DMS53 treated with DMSO at 0.1 percent for 48 hours (cell line): ENCODE data around the gene SELENOP.
A peak's percentile ranks its signal among the peaks of the same experiment; 100 is the strongest.
"Not testable (repeated sequence)": the region's sequence is repeated elsewhere in the genome, so short reads cannot be mapped to it uniquely, and the experiment has no call there.

ENCODE experiments used
- DNase-seq: peaks from one replicate; lab custom pipeline; 2025; ENCODE audit not compliant: unreplicated experiment; lab: John Stamatoyannopoulos, UW

The SELENOP gene, protein sequence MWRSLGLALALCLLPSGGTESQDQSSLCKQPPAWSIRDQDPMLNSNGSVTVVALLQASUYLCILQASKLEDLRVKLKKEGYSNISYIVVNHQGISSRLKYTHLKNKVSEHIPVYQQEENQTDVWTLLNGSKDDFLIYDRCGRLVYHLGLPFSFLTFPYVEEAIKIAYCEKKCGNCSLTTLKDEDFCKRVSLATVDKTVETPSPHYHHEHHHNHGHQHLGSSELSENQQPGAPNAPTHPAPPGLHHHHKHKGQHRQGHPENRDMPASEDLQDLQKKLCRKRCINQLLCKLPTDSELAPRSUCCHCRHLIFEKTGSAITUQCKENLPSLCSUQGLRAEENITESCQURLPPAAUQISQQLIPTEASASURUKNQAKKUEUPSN

GRCh38 chr5:42811591-42812446 lies at the start of gene SELENOP:
SELENOP (minus strand) TSS chr5:42811892; CDS start chr5:42808353, 3,539 bp downstream.
- DNase-seq = peak; percentile 77

GRCh38 chr5:42858687-42859086 lies 47.0 kb upstream of the SELENOP start:
- peak; percentile 33 for DNase-seq

- DNase-seq = no peak
These were observed 46.4 kb upstream of the SELENOP start for GRCh38 chr5:42858031-42858643.

DNA sequence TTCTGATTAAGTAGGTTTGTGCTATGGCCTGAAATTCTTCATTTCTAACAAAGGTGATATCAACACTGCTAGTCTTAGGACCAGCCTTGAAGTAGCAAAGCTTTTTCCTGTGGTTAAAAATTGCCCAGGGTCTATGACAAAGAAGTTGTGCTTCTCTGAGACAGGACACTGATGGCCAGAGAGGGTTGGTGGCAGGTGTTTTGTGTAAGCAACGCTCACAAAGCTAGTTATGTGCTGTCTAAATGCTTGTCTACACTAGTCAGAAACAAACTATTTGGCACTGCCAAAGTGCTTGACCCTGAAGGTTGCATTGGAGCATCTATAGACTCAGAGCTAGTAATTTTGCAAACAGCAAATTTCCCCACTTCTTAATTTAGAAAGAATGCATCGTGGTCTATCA lies 44.1 kb upstream of the SELENOP start:
- DNase-seq = no peak

- DNase-seq = no peak
These were observed 43.7 kb upstream of the SELENOP start for GRCh38 chr5:42855386-42855785.

GRCh38 chr5:42854795-42855194 lies 43.1 kb upstream of the SELENOP start:
- DNase-seq = no peak

- no peak for DNase-seq
These were observed 41.1 kb upstream of the SELENOP start for GRCh38 chr5:42852826-42853225.

- DNase-seq = no peak
These were observed 39.8 kb upstream of the SELENOP start for GRCh38 chr5:42851481-42851880.

DNA sequence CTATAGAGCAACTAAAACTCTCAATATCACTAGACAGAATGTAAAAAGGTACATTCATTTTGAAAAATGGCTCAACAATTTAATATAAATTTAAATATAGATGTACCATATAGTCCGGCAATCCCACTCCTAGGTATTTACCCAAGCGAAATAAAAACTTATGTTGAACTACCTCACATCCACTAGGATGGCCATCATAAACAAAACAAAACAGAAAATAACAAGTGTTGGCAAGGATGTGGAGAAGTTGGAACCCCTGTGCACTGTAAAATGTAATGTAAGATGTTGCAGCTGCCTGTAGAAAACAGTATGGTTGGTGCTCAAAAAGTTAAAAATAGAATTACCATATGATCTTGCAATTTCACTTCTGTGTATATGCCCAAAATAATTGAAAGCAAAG lies 36.9 kb upstream of the SELENOP start:
- DNase-seq = no peak

- DNase-seq = not testable (repeated sequence)
These were observed 32.7 kb upstream of the SELENOP start for GRCh38 chr5:42844408-42844807.

- DNase-seq = no peak
These were observed 32.1 kb upstream of the SELENOP start for GRCh38 chr5:42843675-42844292.

GRCh38 chr5:42842921-42843641 lies 31.4 kb upstream of the SELENOP start:
- DNase-seq = no peak

GRCh38 chr5:42840842-42841567 lies 29.3 kb upstream of the SELENOP start:
- no peak for DNase-seq

DNA sequence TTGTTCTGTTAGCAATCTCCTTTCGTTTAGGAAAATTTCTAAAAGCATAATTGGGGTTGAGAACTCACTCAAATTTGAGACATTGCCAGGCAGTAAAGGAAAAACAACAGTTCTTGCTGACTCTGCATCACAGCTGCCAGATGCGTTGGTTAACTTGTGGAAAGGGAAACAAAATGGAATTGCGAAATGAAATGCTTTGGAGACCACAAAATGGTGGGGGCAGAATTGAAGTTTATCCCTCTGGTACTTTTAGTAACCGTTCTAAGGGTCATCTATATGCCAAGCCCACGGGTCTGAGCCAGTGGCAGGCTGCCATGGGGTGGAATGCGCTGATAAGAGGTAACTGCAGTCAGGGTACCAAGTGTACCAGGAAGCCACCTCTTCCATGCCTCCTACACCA lies 28.6 kb upstream of the SELENOP start:
- DNase-seq = no peak

DNA sequence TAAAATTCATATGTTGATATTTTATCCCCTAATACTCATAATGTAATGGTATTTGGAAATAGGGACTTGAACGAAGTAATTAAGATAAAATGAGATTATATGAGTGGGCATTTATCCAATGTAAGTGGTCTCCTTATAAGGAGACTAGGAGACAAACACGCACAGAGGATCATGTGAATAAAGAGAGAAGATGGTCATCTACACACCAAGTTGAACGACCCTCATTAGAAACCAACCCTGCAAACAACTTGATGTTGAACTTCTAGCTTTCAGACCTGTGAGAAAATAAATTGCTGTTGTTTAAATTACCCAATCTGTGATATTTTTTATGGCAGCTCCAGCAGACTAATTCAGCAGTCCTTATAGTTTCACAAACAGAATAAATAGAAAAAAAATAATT lies 27.5 kb upstream of the SELENOP start:
- no peak for DNase-seq

GRCh38 chr5:42837601-42838000 lies 25.9 kb upstream of the SELENOP start:
- no peak for DNase-seq

DNA sequence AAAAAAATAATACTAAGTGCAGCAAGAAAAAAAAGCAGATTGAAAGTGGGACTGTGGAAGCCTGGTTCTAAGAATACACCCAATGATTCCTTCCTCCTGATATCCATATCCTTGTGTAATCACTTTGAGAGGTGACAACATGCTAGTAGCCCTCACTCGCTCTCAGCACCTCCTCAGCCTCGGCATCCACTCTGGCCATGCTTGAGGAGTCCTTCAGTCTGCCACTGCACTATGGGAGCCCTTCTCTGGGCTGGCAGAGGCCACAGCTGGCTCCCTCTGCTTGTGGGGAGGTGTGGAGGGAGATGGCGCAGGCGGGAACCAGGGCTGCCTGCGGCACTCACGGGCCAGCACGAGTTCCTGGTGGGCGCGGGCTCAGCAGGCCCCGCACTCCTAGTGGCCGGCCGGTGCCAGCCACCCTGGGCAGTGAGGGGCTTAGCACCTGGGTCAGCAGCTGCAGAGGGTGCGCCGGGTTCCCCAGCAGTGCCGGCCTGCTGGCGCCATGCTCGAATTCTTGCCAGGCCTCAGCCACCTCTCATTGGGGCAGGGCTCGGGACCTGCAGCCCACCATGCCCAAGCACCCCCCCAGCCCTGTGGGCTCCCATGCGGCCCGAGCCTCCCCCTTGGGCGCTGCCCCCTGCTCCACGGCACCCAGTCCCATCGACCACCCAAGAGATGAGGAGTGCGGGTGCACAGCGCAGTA lies 24.5 kb upstream of the SELENOP start:
- DNase-seq = no peak

GRCh38 chr5:42832060-42832459 lies 20.4 kb upstream of the SELENOP start:
- DNase-seq = no peak

- no peak for DNase-seq
These were observed 19.2 kb upstream of the SELENOP start for GRCh38 chr5:42830924-42831323.
